Peyer's patch (tissue), 4 donors: ENCODE measurements around the gene FAU. TPM values are rescaled to one million over a fixed set of nuclear protein-coding genes. Genes with fewer than 3 reads are reported as not detected.
A peak's percentile ranks its signal among the peaks of the same experiment; 100 is the strongest.

Source experiments
- DNase-seq, 3 donors: peaks; one replicate each; pipeline ENCODE4 v3.0.0-alpha.2; 2017 to 2019
- H3K27ac ChIP-seq, 4 donors: fragments of 200-600 bp; sonication (generic); one replicate each; pipeline ENCODE4 v1.5.1; 2016 to 2019
- H3K27me3 ChIP-seq, 2 donors: fragments of 200-600 bp; sonication (generic); one replicate each; pipeline ENCODE4 v1.5.1; 2019
- H3K36me3 ChIP-seq, 3 donors: fragments of 200-600 bp; sonication (generic); one replicate each; pipeline ENCODE4 v1.5.1; 2016 to 2019
- H3K4me1 ChIP-seq, 4 donors: fragments of 200-600 bp; sonication (generic); one replicate each; pipeline ENCODE4 v1.5.1; 2016 to 2019
- H3K4me3 ChIP-seq, 4 donors: fragments of 200-600 bp; sonication (generic); 1 replicate in 3 of 4; 2 replicates in 1 of 4; pipeline ENCODE4 v1.5.1; 2016 to 2019; ENCODE audit warnings: mild to moderate bottlenecking in 1 of 4
- H3K9me3 ChIP-seq, 4 donors: fragments of 200-600 bp; sonication (generic); one replicate each; pipeline ENCODE4 v1.5.1; 2016 to 2019; ENCODE audit warnings: mild to moderate bottlenecking in 1 of 4
- POLR2A ChIP-seq, 2 donors: fragments of 450-650 bp; IDR thresholded peaks; one replicate each; pipeline ENCODE4 v1.5.1; 2017; ENCODE audit warnings: antibody characterized with exemption in 2 of 2, mild to moderate bottlenecking in 2 of 2, moderate library complexity in 2 of 2
- total RNA-seq, 4 donors: library from RNA; depleted of rRNA; stranded (reverse); fragments of >200 nt; gene quantifications; one replicate each; pipeline ENCODE4 v1.1.0, GENCODE V29; 2016
- TF ChIP-seq, protein P1 (sequence below), 6 experiments: fragments of 450-650 bp in 4 of 6; fragments of 200-600 bp in 2 of 6; sonication (generic) in 1 of 6; IDR thresholded peaks; one replicate each; pipeline ENCODE4 v1.5.1; 2017 to 2019; ENCODE audit warnings: antibody characterized with exemption in 6 of 6, mild to moderate bottlenecking in 3 of 6, moderate library complexity in 1 of 6

The FAU gene
- total RNA-seq, 4 donors from 2014 or later, result 412 to 714 (median 579) TPM

GRCh38 chr11:65109231-65110198 is 12.4 kb downstream of the FAU start:
- H3K9me3 ChIP-seq, result no peaks in the 10 kb centered on the region
- H3K4me3 ChIP-seq, result no peak overlapping the region
- peaks cover 4 to 33% (median 20%) of the 10 kb centered on the region in 4 donors for H3K4me1 ChIP-seq
- H3K27me3 ChIP-seq, result no peaks in the 10 kb centered on the region
- H3K27ac ChIP-seq, result peak overlapping the region in 2 of 4 donors; percentile 77 to 82
- DNase-seq, result peak in 1 of 3 donors; percentile 48
- peaks cover 0 to 36% (median 0%) of the 10 kb centered on the region in 3 donors for H3K36me3 ChIP-seq
- TF ChIP-seq, protein P1, sequence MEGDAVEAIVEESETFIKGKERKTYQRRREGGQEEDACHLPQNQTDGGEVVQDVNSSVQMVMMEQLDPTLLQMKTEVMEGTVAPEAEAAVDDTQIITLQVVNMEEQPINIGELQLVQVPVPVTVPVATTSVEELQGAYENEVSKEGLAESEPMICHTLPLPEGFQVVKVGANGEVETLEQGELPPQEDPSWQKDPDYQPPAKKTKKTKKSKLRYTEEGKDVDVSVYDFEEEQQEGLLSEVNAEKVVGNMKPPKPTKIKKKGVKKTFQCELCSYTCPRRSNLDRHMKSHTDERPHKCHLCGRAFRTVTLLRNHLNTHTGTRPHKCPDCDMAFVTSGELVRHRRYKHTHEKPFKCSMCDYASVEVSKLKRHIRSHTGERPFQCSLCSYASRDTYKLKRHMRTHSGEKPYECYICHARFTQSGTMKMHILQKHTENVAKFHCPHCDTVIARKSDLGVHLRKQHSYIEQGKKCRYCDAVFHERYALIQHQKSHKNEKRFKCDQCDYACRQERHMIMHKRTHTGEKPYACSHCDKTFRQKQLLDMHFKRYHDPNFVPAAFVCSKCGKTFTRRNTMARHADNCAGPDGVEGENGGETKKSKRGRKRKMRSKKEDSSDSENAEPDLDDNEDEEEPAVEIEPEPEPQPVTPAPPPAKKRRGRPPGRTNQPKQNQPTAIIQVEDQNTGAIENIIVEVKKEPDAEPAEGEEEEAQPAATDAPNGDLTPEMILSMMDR (IDR thresholded peaks at IDR 0.05), result no peak
- no peak for TF ChIP-seq POLR2A (IDR thresholded peaks at IDR 0.05)

- Histone ChIP-seq H3K4me1 (peaks cover 4 to 32% (median 20%) of the 10 kb centered on the region in 4 donors), H3K27ac (no peak overlapping the region), H3K36me3 (peaks cover 0 to 36% (median 0%) of the 10 kb centered on the region in 3 donors), H3K9me3 (no peaks in the 10 kb centered on the region), H3K27me3 (no peaks in the 10 kb centered on the region), H3K4me3 (no peak overlapping the region)
- no peak for TF ChIP-seq POLR2A (IDR thresholded peaks at IDR 0.05)
- TF ChIP-seq, protein P1 (IDR thresholded peaks at IDR 0.05), result no peak
- DNase-seq, result no peak
Measured at GRCh38 chr11:65108469-65109123, 13.3 kb downstream of the FAU start.

DNA sequence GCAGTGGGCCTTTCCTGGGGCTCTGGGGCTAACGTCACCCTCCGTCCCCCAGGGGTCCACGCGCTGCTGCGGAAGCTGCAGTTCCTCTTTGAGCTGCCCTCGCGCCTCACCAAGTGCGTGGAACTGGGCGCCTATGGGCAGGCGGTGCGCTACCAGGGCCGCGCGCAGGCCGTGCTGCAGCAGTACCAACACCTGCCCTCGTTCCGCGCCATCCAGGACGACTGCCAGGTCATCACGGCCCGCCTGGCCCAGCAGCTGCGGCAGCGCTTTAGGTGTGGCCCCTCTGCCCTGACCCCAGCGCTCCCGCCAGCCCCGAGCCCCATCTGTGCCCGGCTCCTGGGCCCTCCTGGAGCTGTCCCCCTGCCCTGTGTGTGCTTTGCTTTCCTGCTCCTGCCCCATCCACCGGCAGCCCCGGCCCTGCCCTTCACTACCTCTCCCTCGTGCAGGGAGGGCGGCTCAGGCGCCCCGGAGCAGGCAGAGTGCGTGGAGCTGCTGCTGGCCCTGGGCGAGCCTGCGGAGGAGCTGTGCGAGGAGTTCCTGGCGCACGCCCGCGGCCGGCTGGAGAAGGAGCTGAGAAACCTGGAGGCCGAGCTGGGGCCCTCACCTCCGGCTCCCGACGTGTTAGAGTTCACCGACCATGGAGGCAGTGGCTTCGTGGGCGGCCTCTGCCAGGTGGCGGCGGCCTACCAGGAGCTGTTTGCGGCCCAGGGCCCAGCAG is 14.0 kb downstream of the FAU start:
- no peaks in the 10 kb centered on the region for H3K9me3 ChIP-seq
- H3K4me3 ChIP-seq, result no peak overlapping the region
- TF ChIP-seq POLR2A (IDR thresholded peaks at IDR 0.05), result no peak
- TF ChIP-seq, protein P1 (IDR thresholded peaks at IDR 0.05), result no peak
- H3K4me1 ChIP-seq, result peaks cover 0 to 25% (median 13%) of the 10 kb centered on the region in 4 donors
- no peaks in the 10 kb centered on the region for H3K27me3 ChIP-seq
- DNase-seq, result no peak
- no peak overlapping the region for H3K27ac ChIP-seq
- peaks cover 0 to 36% (median 0%) of the 10 kb centered on the region in 3 donors for H3K36me3 ChIP-seq

GRCh38 chr11:65107078-65107477 is 14.9 kb downstream of the FAU start:
- Histone ChIP-seq H3K4me1 (peaks cover 0 to 17% (median 8%) of the 10 kb centered on the region in 4 donors), H3K27ac (no peak overlapping the region), H3K27me3 (no peaks in the 10 kb centered on the region), H3K9me3 (no peaks in the 10 kb centered on the region), H3K4me3 (no peak overlapping the region), H3K36me3 (peaks cover 0 to 36% (median 0%) of the 10 kb centered on the region in 3 donors)
- TF ChIP-seq, protein P1 (IDR thresholded peaks at IDR 0.05), result no peak
- no peak for TF ChIP-seq POLR2A (IDR thresholded peaks at IDR 0.05)
- no peak for DNase-seq

DNA sequence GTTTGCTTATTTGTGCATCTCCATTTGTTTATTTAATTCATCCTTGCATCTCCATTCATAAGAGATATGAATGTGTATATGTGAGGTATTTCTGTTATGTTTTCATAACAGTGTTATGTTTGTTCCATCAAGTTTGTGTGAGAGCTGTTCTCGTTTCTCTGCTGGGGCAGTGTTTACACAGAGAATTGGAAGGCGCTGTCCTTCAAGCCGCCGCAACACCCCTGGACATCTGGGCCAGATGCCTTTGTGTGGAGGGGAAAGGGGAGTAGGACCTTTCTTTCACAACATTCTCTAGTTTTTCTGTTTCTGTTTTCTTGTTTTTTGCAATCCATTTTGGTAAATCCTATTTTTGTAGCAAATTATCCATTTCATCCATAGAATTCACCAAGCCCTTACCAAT is 17.3 kb downstream of the FAU start:
- H3K9me3 ChIP-seq, result no peaks in the 10 kb centered on the region
- H3K27ac ChIP-seq, result no peak overlapping the region
- H3K36me3 ChIP-seq, result peaks cover 0 to 35% (median 0%) of the 10 kb centered on the region in 3 donors
- no peaks in the 10 kb centered on the region for H3K27me3 ChIP-seq
- TF ChIP-seq POLR2A (IDR thresholded peaks at IDR 0.05), result no peak
- TF ChIP-seq, protein P1 (IDR thresholded peaks at IDR 0.05), result no peak
- H3K4me1 ChIP-seq, result no peaks in the 10 kb centered on the region
- no peak overlapping the region for H3K4me3 ChIP-seq
- no peak for DNase-seq
